ENCODE data around the gene MRTO4.

DNA sequence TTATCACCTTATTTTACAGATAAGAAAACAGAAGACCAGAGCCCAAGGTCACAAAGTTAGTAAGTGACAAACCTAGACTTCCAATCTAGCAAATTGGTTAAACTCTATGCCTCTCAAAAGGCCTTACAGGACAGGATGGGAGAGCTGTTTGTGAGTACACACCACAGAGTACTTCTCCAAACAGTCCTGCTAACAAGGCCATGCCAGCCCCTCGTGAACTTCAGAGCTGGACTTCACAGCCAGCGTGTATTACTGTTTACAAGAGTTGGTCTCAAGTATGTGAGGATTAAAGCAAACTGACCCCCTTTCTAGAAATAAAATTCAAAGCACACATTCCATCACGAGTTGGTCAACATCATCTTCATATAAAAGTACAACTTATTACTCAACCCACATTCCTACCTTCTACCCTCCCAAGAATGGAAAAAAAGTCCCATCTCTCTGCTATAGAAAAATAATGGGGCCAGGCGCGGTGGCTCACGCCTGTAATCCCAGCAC, 21.7 kb upstream of the MRTO4 start:
- no peak for TF ChIP-seq EZH2phosphoT487 (IDR thresholded peaks at IDR 0.05; ENCODE audit: insufficient read depth, low read depth)
- TF ChIP-seq EZH2 (IDR thresholded peaks at IDR 0.05; ENCODE audit: insufficient read depth, poor library complexity, severe bottlenecking), result no peak

Data from GM23248 (cell line).